ENCODE results near the gene PTPN5. TPM values are rescaled to one million over a fixed set of nuclear protein-coding genes. Genes with fewer than 3 reads are reported as not detected.

PTPN5 gene
- total RNA-seq, 1 experiment from 2014 or later: not detected

GRCh38 chr11:18721561-18722292 lies 69.9 kb downstream of the PTPN5 start:
- RAD21 ChIA-PET (ENCODE audit: low non-redundant PET in 1 of 2, low total read pairs in 2 of 2, uncharacterized antibody in 2 of 2, unreplicated experiment in 2 of 2): interaction anchor here in 1 of 2 experiments (0.8 kb wide), 1 partner anchor 181 kb away, joined by 3 read pairs; no protein-coding TSS in a partner anchor
- Histone ChIP-seq H3K4me3 (replicated peaks in 1 of 2; ENCODE audit: low read depth in 1 of 2, low read length in 2 of 2) (peak overlapping the region; percentile 51 to 63), H4K20me1 (ENCODE audit: insufficient read depth) (no peaks in the 10 kb centered on the region), H3K79me2 (ENCODE audit: insufficient read depth, low read length) (no peaks in the 10 kb centered on the region), H3K27ac (ENCODE audit: low read depth, low read length) (peak overlapping the region; percentile 38; the same call in 1 of the 2 replicates), H3K9me2 (ENCODE audit: insufficient read depth) (no peaks in the 10 kb centered on the region), H3K4me1 (ENCODE audit: control insufficient read depth in 1 of 2, insufficient read depth in 2 of 2, low read length in 2 of 2) (peaks cover 0 to 12% of the 10 kb centered on the region in 2 experiments; a peak in 1 of 4 replicates), H3K36me3 (ENCODE audit: control insufficient read depth in 1 of 2, insufficient read depth in 2 of 2, low read length in 2 of 2) (no peaks in the 10 kb centered on the region), H3K9ac (ENCODE audit: low read length) (peak overlapping the region; percentile 58), H3K9me3 (ENCODE audit: control insufficient read depth in 1 of 2, insufficient read depth in 1 of 2, low read depth in 1 of 2, low read length in 2 of 2) (no peaks in the 10 kb centered on the region), H3K4me2 (ENCODE audit: low read length) (peak overlapping the region; percentile 81), H3K27me3 (ENCODE audit: insufficient read depth, low read length) (no peaks in the 10 kb centered on the region), H2AFZ (ENCODE audit: low read depth, low read length, poor library complexity, severe bottlenecking) (peak overlapping the region; percentile 46)
- CTCF ChIA-PET: interaction anchor here (0.8 to 1.3 kb wide), 18 partner anchors 9 to 606 kb away, joined by 3 to 11 read pairs (median 4); partner anchors contain the start of gene TMEM86A
- POLR2A ChIA-PET: no interaction called here
- intact Hi-C loops (cut with micrococcal nuclease): no loop called here
- TSS peak; percentile 85 for BruUV-seq (replicated peaks)
- peak; percentile 80 for ATAC-seq
- DNase-seq (ENCODE audit: low read depth, low spot score): peak; percentile 45
- TF ChIP-seq SIN3A (IDR thresholded peaks at IDR 0.05; ENCODE audit: low read depth) (no peak), ATF3 (IDR thresholded peaks at IDR 0.05) (no peak), EGR1 (IDR thresholded peaks at IDR 0.05; ENCODE audit: low read depth) (no peak), CTCF (IDR thresholded peaks at IDR 0.05 in 2 of 3, conservative IDR thresholded peaks at IDR 0.05 in 1 of 3; ENCODE audit: borderline replicate concordance in 1 of 3, insufficient read depth in 1 of 3, low read depth in 2 of 3, low read length in 2 of 3) (peak; percentile 32 to 82 (median 75); a peak in 5 of 6 replicates), RAD21 (IDR thresholded peaks at IDR 0.05; ENCODE audit: low read depth) (peak; percentile 41; the same call in 1 of the 2 replicates), MAX (IDR thresholded peaks at IDR 0.05) (0 out of 2 replicates have a peak, but pooled peaks have one; percentile 3)
